Suprapubic skin (tissue), 4 donors: ENCODE data around the gene UGT1A6. TPM values are rescaled to one million over a fixed set of nuclear protein-coding genes. Genes with fewer than 3 reads are reported as not detected.

ENCODE experiments used
- DNase-seq, 2 donors: peaks; one replicate each; pipeline ENCODE4 v3.0.0-alpha.2; 2019; ENCODE audit warnings: low spot score in 2 of 2
- H3K27ac ChIP-seq: fragments of 200-600 bp; sonication (generic); one replicate; pipeline ENCODE4 v1.5.1; 2019
- H3K27me3 ChIP-seq: fragments of 200-600 bp; sonication (generic); one replicate; pipeline ENCODE4 v1.5.1; 2019
- H3K36me3 ChIP-seq: fragments of 200-600 bp; sonication (generic); one replicate; pipeline ENCODE4 v1.5.1; 2019
- H3K4me1 ChIP-seq: fragments of 200-600 bp; sonication (generic); one replicate; pipeline ENCODE4 v1.5.1; 2019
- H3K4me3 ChIP-seq: fragments of 200-600 bp; sonication (generic); one replicate; pipeline ENCODE4 v1.5.1; 2019; ENCODE audit warnings: mild to moderate bottlenecking
- H3K9me3 ChIP-seq: fragments of 200-600 bp; sonication (generic); one replicate; pipeline ENCODE4 v1.5.1; 2019
- CTCF ChIP-seq, 2 donors: fragments of 200-600 bp in 1 of 2; fragments of 450-650 bp in 1 of 2; sonication (generic) in 1 of 2; IDR thresholded peaks; one replicate each; pipeline ENCODE4 v1.5.1; 2016 to 2019; ENCODE audit warnings: antibody characterized with exemption in 2 of 2, mild to moderate bottlenecking in 1 of 2, moderate library complexity in 1 of 2
- EP300 ChIP-seq: sonication (generic); formaldehyde crosslinking; IDR thresholded peaks from one replicate; pipeline ENCODE4 v1.6.1; 2017; ENCODE audit warnings: antibody characterized with exemption
- POLR2A ChIP-seq, 2 donors: fragments of 450-650 bp; IDR thresholded peaks; one replicate each; pipeline ENCODE4 v1.6.1; 2017; ENCODE audit warnings: antibody characterized with exemption in 2 of 2, mild to moderate bottlenecking in 2 of 2, moderate library complexity in 2 of 2
- POLR2AphosphoS5 ChIP-seq, 3 donors: sonication (generic); formaldehyde crosslinking; IDR thresholded peaks; one replicate each; pipeline ENCODE4 v1.6.1; 2017; ENCODE audit warnings: antibody characterized with exemption in 3 of 3
- WGBS: methylation state at CpG from one replicate; pipeline ENCODE4 v1.1.5; 2018; 5-methylcytosine and 5-hydroxymethylcytosine counted together
- total RNA-seq, 4 donors: library from RNA; depleted of rRNA; stranded (reverse); fragments of >200 nt; gene quantifications; one replicate each; pipeline ENCODE4 v1.1.0, GENCODE V29; 2016

Gene UGT1A6
- total RNA-seq, 4 donors from 2014 or later, result 7.4 to 26.3 (median 19.5) TPM

- WGBS, result 80% methylated on average over 2 of the region's 2 CpGs
- TF ChIP-seq EP300 (no peak), CTCF (IDR thresholded peaks at IDR 0.05) (no peak), POLR2A (IDR thresholded peaks at IDR 0.05) (no peak), POLR2AphosphoS5 (IDR thresholded peaks at IDR 0.05) (no peak)
- Histone ChIP-seq H3K4me1 (no peaks in the 10 kb centered on the region), H3K27ac (no peak overlapping the region), H3K9me3 (no peaks in the 10 kb centered on the region), H3K36me3 (no peaks in the 10 kb centered on the region), H3K27me3 (no peaks in the 10 kb centered on the region), H3K4me3 (no peak overlapping the region)
- DNase-seq, result no peak
Observed at GRCh38 chr2:233676046-233676445, 16.6 kb upstream of the UGT1A6 start.

GRCh38 chr2:233679196-233679595 is 13.5 kb upstream of the UGT1A6 start:
- no peaks in the 10 kb centered on the region for H3K9me3 ChIP-seq
- TF ChIP-seq POLR2A (IDR thresholded peaks at IDR 0.05), result no peak
- TF ChIP-seq CTCF (IDR thresholded peaks at IDR 0.05), result no peak
- TF ChIP-seq EP300, result no peak
- no peak for TF ChIP-seq POLR2AphosphoS5 (IDR thresholded peaks at IDR 0.05)
- no peak overlapping the region for H3K27ac ChIP-seq
- no peaks in the 10 kb centered on the region for H3K4me1 ChIP-seq
- no peak overlapping the region for H3K4me3 ChIP-seq
- DNase-seq, result no peak
- 53% methylated on average over 4 of the region's 4 CpGs for WGBS
- no peaks in the 10 kb centered on the region for H3K27me3 ChIP-seq
- H3K36me3 ChIP-seq, result no peaks in the 10 kb centered on the region

GRCh38 chr2:233680361-233681045 is 12.2 kb upstream of the UGT1A6 start:
- DNase-seq, result no peak
- Histone ChIP-seq H3K9me3 (no peaks in the 10 kb centered on the region), H3K27me3 (no peaks in the 10 kb centered on the region), H3K27ac (no peak overlapping the region), H3K4me3 (no peak overlapping the region), H3K36me3 (no peaks in the 10 kb centered on the region), H3K4me1 (no peaks in the 10 kb centered on the region)
- WGBS, result 88% methylated on average over 4 of the region's 4 CpGs
- no peak for TF ChIP-seq EP300
- no peak for TF ChIP-seq CTCF (IDR thresholded peaks at IDR 0.05)
- TF ChIP-seq POLR2A (IDR thresholded peaks at IDR 0.05), result no peak
- TF ChIP-seq POLR2AphosphoS5 (IDR thresholded peaks at IDR 0.05), result no peak

GRCh38 chr2:233681521-233682099 is 11.1 kb upstream of the UGT1A6 start, which contains the start of gene UGT1A7:
Gene UGT1A7, plus strand, starts transcription at chr2:233681901. Its CDS starts 37 bp downstream, at chr2:233681938.
- Histone ChIP-seq H3K36me3 (no peaks in the 10 kb centered on the region), H3K27me3 (no peaks in the 10 kb centered on the region), H3K27ac (no peak within 1 kb of the TSS), H3K9me3 (no peaks in the 10 kb centered on the region), H3K4me1 (no peaks in the 10 kb centered on the region), H3K4me3 (no peak within 1 kb of the TSS)
- no peak for TF ChIP-seq EP300
- no peak for TF ChIP-seq POLR2A (IDR thresholded peaks at IDR 0.05)
- TF ChIP-seq POLR2AphosphoS5 (IDR thresholded peaks at IDR 0.05), result no peak
- TF ChIP-seq CTCF (IDR thresholded peaks at IDR 0.05), result no peak
- WGBS, result 64% methylated on average over 5 of the region's 5 CpGs
- DNase-seq, result no peak

GRCh38 chr2:233684640-233685039 is 8.1 kb upstream of the UGT1A6 start:
- Histone ChIP-seq H3K27ac (no peak overlapping the region), H3K27me3 (peaks cover 2% of the 10 kb centered on the region), H3K36me3 (no peaks in the 10 kb centered on the region), H3K4me1 (no peaks in the 10 kb centered on the region), H3K9me3 (no peaks in the 10 kb centered on the region), H3K4me3 (no peak overlapping the region)
- TF ChIP-seq POLR2A (IDR thresholded peaks at IDR 0.05) (no peak), CTCF (IDR thresholded peaks at IDR 0.05) (no peak), EP300 (no peak), POLR2AphosphoS5 (IDR thresholded peaks at IDR 0.05) (no peak)
- DNase-seq, result no peak
- 82% methylated on average over 1 of the region's 1 CpG for WGBS
